SHP77 treated with DMSO at 0.1 percent for 48 hours (cell line): ENCODE results near the gene PPP2R5A.
"Not testable (repeated sequence)": the region's sequence is repeated elsewhere in the genome, so short reads cannot be mapped to it uniquely, and the experiment has no call there.

Source experiments
- DNase-seq: peaks from one replicate; lab custom pipeline; 2025; lab: John Stamatoyannopoulos, UW

The PPP2R5A gene

DNA sequence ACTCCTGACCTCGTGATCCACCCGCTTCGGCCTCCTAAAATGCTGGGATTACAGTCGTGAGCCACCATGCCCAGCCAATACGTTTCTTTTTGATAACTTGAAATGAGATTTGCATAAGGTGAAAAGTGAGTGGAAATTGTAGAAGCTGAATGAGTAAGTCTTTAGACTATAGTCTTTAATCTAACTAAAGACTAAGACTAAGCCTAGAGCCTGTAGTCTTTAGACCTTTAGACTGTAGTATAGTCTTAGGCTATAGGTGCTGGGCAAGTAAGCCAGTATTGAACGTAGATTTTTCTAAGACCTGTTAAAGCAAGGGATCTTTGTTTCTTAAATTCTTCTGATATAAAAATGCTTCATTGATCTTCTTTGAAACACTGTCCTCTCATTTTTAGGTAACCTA, 12.1 kb downstream of the PPP2R5A start:
- DNase-seq = no peak

- no peak for DNase-seq
Measured at GRCh38 chr1:212301580-212301979, 16.4 kb downstream of the PPP2R5A start.

- DNase-seq = no peak
Measured at GRCh38 chr1:212302745-212303383, 17.7 kb downstream of the PPP2R5A start.

- no peak for DNase-seq
Measured at GRCh38 chr1:212305342-212305741, 20.1 kb downstream of the PPP2R5A start.

GRCh38 chr1:212305984-212306452, 20.8 kb downstream of the PPP2R5A start:
- not testable (repeated sequence) for DNase-seq

DNA sequence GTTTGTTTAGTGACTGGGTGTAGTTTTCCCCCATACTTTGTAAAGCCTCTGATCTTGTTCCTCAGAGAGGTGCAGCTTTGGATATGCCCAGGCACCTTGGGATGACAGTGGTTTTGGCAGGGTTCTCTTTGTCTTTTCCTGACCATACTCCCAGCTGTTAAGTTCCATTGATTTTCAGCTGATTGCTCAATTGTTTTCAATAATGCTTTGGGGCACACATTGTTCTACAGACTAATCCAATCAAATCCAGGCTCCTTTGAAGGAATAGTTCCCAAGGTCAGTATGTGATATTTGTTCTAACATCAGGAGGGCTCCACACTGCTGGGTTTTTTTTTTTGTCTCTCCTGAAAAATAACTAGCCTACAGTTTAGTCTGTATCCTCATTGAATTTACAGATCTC, 24.8 kb downstream of the PPP2R5A start:
- no peak for DNase-seq

GRCh38 chr1:212310383-212310782, 25.2 kb downstream of the PPP2R5A start:
- DNase-seq = no peak

GRCh38 chr1:212311836-212312497, 26.8 kb downstream of the PPP2R5A start:
- DNase-seq = no peak

DNA sequence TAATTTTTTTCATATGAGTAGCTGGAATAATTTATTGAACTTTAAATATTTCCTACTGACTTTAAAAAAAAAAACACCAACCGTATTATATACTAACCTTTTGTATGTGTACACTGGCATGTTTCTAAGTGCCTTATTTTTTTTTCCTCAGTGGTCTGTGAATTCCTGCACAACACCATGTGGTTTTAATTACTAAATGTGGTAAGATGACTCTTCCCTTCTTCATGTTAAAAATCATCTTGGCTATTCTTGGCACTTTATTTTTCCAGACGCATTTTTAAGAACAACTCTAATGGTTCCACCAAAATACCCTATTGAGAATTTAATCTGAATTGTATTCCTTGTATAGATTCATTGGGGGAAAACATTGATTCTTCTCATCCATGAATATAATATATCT, 28.4 kb downstream of the PPP2R5A start:
- DNase-seq = no peak

DNA sequence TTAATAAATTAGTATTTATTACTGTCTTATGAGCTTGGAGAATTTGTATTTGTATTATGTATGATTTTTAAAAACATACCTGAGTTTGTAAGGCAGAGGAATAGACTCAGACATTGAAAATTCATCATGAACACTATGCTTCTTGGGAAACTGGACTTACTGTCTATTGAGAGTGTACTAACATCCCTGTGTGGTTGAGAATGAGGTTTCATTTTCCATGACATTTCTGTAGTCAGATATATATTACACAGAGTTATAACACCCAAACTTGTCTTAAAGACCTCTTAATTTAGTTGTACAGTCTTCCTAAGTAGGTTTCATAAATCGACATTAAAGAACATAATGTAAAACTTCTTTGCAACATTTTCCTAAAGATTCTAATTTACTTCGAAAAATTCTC, 30.0 kb downstream of the PPP2R5A start:
- no peak for DNase-seq

- DNase-seq = no peak
Measured at GRCh38 chr1:212315907-212316306, 30.7 kb downstream of the PPP2R5A start.

- DNase-seq = no peak
Measured at GRCh38 chr1:212317916-212318315, 32.7 kb downstream of the PPP2R5A start.

DNA sequence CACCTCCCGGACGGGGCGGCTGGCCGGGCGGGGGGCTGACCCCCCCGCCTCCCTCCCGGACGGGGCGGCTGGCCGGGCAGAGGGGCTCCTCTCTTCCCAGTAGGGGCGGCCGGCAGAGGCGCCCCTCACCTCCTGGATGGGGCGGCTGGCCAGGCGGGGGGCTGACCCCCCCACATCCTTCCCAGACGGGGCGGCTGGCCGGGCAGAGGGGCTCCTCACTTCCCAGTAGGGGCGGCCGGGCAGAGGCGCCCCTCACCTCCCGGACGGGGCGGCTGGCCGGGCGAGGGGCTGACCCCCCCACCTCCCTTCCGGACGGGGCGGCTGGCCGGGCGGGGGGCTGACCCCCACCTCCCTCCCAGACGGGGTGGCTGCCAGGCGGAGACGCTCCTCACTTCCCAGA, 35.8 kb downstream of the PPP2R5A start:
- DNase-seq = not testable (repeated sequence)

DNA sequence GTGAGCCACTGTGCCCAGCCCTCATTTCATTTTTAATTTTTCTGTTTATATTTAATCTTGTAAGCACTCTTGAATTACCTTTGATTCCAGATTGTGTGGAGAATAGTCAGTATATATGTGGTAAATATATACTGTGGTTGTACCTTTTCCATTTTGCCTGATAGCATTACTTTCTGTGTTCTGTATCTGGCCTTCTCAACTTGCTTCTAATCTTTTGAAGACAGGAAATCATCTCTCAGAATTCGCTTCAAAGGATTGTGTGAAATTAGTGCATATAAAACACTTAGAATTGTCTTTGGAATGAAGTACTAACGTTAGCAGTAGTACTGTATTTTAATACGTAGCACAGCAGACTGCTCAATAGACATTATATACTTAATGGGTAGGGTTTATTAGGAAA, 37.9 kb downstream of the PPP2R5A start:
- DNase-seq = no peak

- DNase-seq = no peak
Measured at GRCh38 chr1:212326541-212326940, 41.3 kb downstream of the PPP2R5A start.

DNA sequence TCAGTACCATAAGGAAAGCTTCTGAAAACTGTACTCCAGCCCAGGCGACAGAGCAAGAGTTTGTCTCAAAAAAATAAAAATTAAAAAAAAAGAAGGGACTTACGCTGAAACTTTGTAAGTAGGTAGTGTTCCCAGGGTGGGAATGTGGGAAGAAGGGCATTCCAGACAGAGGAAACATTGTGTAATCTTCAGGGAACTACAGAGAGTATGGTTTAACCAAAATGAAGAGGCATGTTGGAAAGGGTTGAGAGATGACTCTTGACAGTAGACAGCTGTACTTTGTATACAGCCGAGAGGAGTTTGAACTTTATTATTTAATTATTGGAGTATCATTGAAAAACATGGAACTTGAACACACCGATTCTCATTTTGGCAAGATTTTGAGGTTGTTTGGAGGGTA, 43.0 kb downstream of the PPP2R5A start:
- DNase-seq = no peak

GRCh38 chr1:212329105-212329504, 43.9 kb downstream of the PPP2R5A start:
- DNase-seq = no peak

DNA sequence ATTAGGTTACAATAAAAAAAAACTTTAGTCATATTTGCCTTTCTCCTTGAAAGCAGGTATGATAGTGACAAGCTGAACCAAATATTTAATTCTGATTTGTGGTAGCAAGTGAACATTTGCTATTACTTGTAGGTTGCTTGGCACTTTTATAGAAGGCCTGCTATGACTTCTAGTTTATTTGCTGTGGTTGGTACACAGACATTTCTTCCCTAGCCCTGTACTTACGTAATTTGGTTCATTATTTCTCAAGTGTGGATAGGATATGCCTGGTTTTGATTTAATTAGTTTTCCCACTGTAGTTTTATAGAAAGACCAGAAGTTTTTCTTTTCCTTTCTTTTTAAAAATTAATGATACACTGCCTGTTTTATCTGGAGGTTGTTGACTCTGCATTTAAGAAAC, 55.9 kb downstream of the PPP2R5A start:
- no peak for DNase-seq

DNA sequence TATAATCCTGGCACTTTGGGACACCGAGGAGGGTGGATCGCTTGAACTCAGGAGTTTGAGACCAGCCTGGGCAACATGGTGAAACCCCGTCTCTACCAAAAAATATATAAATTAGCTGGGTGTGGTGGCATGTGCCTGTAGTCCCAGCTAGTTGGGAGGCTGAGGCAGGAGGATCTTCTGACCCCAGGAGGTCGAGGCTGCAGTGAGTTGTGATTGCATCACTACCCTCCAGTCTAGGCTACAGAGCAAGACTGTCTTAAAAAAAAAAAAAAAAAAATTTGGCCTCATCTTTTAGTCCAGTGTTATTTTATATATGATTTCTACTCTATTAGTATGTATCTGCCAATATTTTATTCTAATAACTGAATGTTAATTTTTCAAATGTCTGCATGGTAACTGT, 59.7 kb downstream of the PPP2R5A start:
- DNase-seq = no peak

- no peak for DNase-seq
Measured at GRCh38 chr1:212346601-212347000, 61.4 kb downstream of the PPP2R5A start.

- no peak for DNase-seq
Measured at GRCh38 chr1:212351588-212352362, 66.6 kb downstream of the PPP2R5A start.

DNA sequence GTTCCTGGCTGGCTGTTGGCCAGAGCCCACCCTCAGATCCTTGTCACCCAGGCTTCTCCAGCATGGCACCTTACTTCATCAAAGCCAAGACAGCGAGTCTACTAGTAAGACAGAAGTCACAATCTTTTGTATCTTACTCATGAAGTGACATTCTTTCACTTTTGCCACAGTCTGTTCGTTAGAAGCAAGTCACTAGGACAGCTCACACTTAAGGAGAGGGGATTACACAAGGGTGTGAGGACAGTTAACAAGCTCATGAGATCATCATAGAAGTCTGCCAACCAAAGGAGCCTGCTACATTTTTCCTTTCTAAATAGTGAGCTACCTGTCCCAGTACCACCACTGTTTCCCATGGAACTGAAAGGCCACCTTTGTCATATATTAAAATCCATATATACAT, 68.0 kb downstream of the PPP2R5A start:
- DNase-seq = no peak

- DNase-seq = no peak
Measured at GRCh38 chr1:212354464-212354863, 69.3 kb downstream of the PPP2R5A start.
